ENCODE measurements around the gene SYT6. TPM values are rescaled to one million over a fixed set of nuclear protein-coding genes. Genes with fewer than 3 reads are reported as not detected.
"Not testable (repeated sequence)": the region's sequence is repeated elsewhere in the genome, so short reads cannot be mapped to it uniquely, and the experiment has no call there.

The SYT6 gene
- total and polyA plus RNA-seq, 4 donors: 4.9 to 30.1 (median 19.9) TPM

GRCh38 chr1:114063544-114063943, 90.1 kb downstream of the SYT6 start:
- Histone ChIP-seq H3K4me3 (ENCODE audit: low read depth, low read length) (no peak overlapping the region), H3K36me3 (ENCODE audit: control insufficient read depth, insufficient read depth, low read length) (no peaks in the 10 kb centered on the region), H3K27ac (ENCODE audit: low read depth, low read length) (no peak overlapping the region), H3K27me3 (ENCODE audit: control insufficient read depth, insufficient read depth, low read length) (no peaks in the 10 kb centered on the region), H3K9me3 (ENCODE audit: control insufficient read depth, insufficient read depth, low read length) (no peaks in the 10 kb centered on the region), H3K4me1 (ENCODE audit: control insufficient read depth, insufficient read depth, low read length) (peaks cover 2% of the 10 kb centered on the region)
- DNase-seq (ENCODE audit: low read depth in 4 of 6, low spot score in 6 of 6): peak in 1 of 6 donors; percentile 14

GRCh38 chr1:114062477-114063099, 91.1 kb downstream of the SYT6 start:
- Histone ChIP-seq H3K27ac (ENCODE audit: low read depth, low read length) (no peak overlapping the region), H3K4me3 (ENCODE audit: low read depth, low read length) (no peak overlapping the region), H3K4me1 (ENCODE audit: control insufficient read depth, insufficient read depth, low read length) (peaks cover 2% of the 10 kb centered on the region), H3K9me3 (ENCODE audit: control insufficient read depth, insufficient read depth, low read length) (no peaks in the 10 kb centered on the region), H3K27me3 (ENCODE audit: control insufficient read depth, insufficient read depth, low read length) (no peaks in the 10 kb centered on the region), H3K36me3 (ENCODE audit: control insufficient read depth, insufficient read depth, low read length) (no peaks in the 10 kb centered on the region)
- WGBS (ENCODE audit: insufficient coverage): 53% methylated on average over 3 of the region's 8 CpGs
- DNase-seq (ENCODE audit: low read depth in 4 of 6, low spot score in 6 of 6): peak in 1 of 6 donors; percentile 55

GRCh38 chr1:114061121-114061830, 92.4 kb downstream of the SYT6 start:
- 50% methylated on average over 1 of the region's 1 CpG for WGBS (ENCODE audit: insufficient coverage)
- no peak overlapping the region for H3K4me3 ChIP-seq (ENCODE audit: low read depth, low read length)
- no peaks in the 10 kb centered on the region for H3K27me3 ChIP-seq (ENCODE audit: control insufficient read depth, insufficient read depth, low read length)
- H3K4me1 ChIP-seq (ENCODE audit: control insufficient read depth, insufficient read depth, low read length): peaks cover 2% of the 10 kb centered on the region
- no peak for DNase-seq (ENCODE audit: low read depth in 4 of 6, low spot score in 6 of 6)
- H3K36me3 ChIP-seq (ENCODE audit: control insufficient read depth, insufficient read depth, low read length): no peaks in the 10 kb centered on the region
- H3K9me3 ChIP-seq (ENCODE audit: control insufficient read depth, insufficient read depth, low read length): no peaks in the 10 kb centered on the region
- no peak overlapping the region for H3K27ac ChIP-seq (ENCODE audit: low read depth, low read length)

GRCh38 chr1:114058236-114058635, 95.4 kb downstream of the SYT6 start:
- not testable (repeated sequence) for H3K4me3 ChIP-seq (ENCODE audit: low read depth, low read length); H3K36me3 ChIP-seq (ENCODE audit: control insufficient read depth, insufficient read depth, low read length); H3K27ac ChIP-seq (ENCODE audit: low read depth, low read length); DNase-seq (ENCODE audit: low read depth in 4 of 6, low spot score in 6 of 6); H3K27me3 ChIP-seq (ENCODE audit: control insufficient read depth, insufficient read depth, low read length); H3K4me1 ChIP-seq (ENCODE audit: control insufficient read depth, insufficient read depth, low read length); H3K9me3 ChIP-seq (ENCODE audit: control insufficient read depth, insufficient read depth, low read length)
- whole genome bisulfite sequencing (ENCODE audit: insufficient coverage): no CpG with 5 or more reads among the region's 6 CpGs

- H3K27me3 ChIP-seq (ENCODE audit: control insufficient read depth, insufficient read depth, low read length): no peaks in the 10 kb centered on the region
- H3K4me3 ChIP-seq (ENCODE audit: low read depth, low read length): no peak overlapping the region
- H3K9me3 ChIP-seq (ENCODE audit: control insufficient read depth, insufficient read depth, low read length): no peaks in the 10 kb centered on the region
- no peaks in the 10 kb centered on the region for H3K4me1 ChIP-seq (ENCODE audit: control insufficient read depth, insufficient read depth, low read length)
- no peak for DNase-seq (ENCODE audit: low read depth in 4 of 6, low spot score in 6 of 6)
- WGBS (ENCODE audit: insufficient coverage): 88% methylated on average over 1 of the region's 2 CpGs
- H3K27ac ChIP-seq (ENCODE audit: low read depth, low read length): no peak overlapping the region
- H3K36me3 ChIP-seq (ENCODE audit: control insufficient read depth, insufficient read depth, low read length): no peaks in the 10 kb centered on the region
Measured at GRCh38 chr1:114054148-114054547, 99.5 kb downstream of the SYT6 start.

- H3K27me3 ChIP-seq (ENCODE audit: control insufficient read depth, insufficient read depth, low read length): no peaks in the 10 kb centered on the region
- no peak for DNase-seq (ENCODE audit: low read depth in 4 of 6, low spot score in 6 of 6)
- WGBS (ENCODE audit: insufficient coverage): 67% methylated on average over 1 of the region's 1 CpG
- H3K27ac ChIP-seq (ENCODE audit: low read depth, low read length): no peak overlapping the region
- H3K36me3 ChIP-seq (ENCODE audit: control insufficient read depth, insufficient read depth, low read length): no peaks in the 10 kb centered on the region
- H3K4me3 ChIP-seq (ENCODE audit: low read depth, low read length): no peak overlapping the region
- no peaks in the 10 kb centered on the region for H3K9me3 ChIP-seq (ENCODE audit: control insufficient read depth, insufficient read depth, low read length)
- no peaks in the 10 kb centered on the region for H3K4me1 ChIP-seq (ENCODE audit: control insufficient read depth, insufficient read depth, low read length)
Measured at GRCh38 chr1:114048232-114048631, 105.4 kb downstream of the SYT6 start.

GRCh38 chr1:114043548-114043947, 110.1 kb downstream of the SYT6 start:
- Histone ChIP-seq H3K27me3 (ENCODE audit: control insufficient read depth, insufficient read depth, low read length) (no peaks in the 10 kb centered on the region), H3K4me1 (ENCODE audit: control insufficient read depth, insufficient read depth, low read length) (no peaks in the 10 kb centered on the region), H3K36me3 (ENCODE audit: control insufficient read depth, insufficient read depth, low read length) (no peaks in the 10 kb centered on the region), H3K9me3 (ENCODE audit: control insufficient read depth, insufficient read depth, low read length) (no peaks in the 10 kb centered on the region), H3K4me3 (ENCODE audit: low read depth, low read length) (no peak overlapping the region), H3K27ac (ENCODE audit: low read depth, low read length) (no peak overlapping the region)
- WGBS (ENCODE audit: insufficient coverage): 85% methylated on average over 3 of the region's 5 CpGs
- peak in 1 of 6 donors; percentile 6 for DNase-seq (ENCODE audit: low read depth in 4 of 6, low spot score in 6 of 6)

GRCh38 chr1:114043054-114043453, 110.6 kb downstream of the SYT6 start:
- WGBS (ENCODE audit: insufficient coverage): 0% methylated on average over 1 of the region's 4 CpGs
- no peaks in the 10 kb centered on the region for H3K4me1 ChIP-seq (ENCODE audit: control insufficient read depth, insufficient read depth, low read length)
- no peaks in the 10 kb centered on the region for H3K27me3 ChIP-seq (ENCODE audit: control insufficient read depth, insufficient read depth, low read length)
- peak overlapping the region; percentile 27 for H3K27ac ChIP-seq (ENCODE audit: low read depth, low read length)
- H3K4me3 ChIP-seq (ENCODE audit: low read depth, low read length): no peak overlapping the region
- DNase-seq (ENCODE audit: low read depth in 4 of 6, low spot score in 6 of 6): peak in 2 of 6 donors; percentile 4 to 51
- no peaks in the 10 kb centered on the region for H3K36me3 ChIP-seq (ENCODE audit: control insufficient read depth, insufficient read depth, low read length)
- H3K9me3 ChIP-seq (ENCODE audit: control insufficient read depth, insufficient read depth, low read length): no peaks in the 10 kb centered on the region

- H3K9me3 ChIP-seq (ENCODE audit: control insufficient read depth, insufficient read depth, low read length): no peaks in the 10 kb centered on the region
- H3K27ac ChIP-seq (ENCODE audit: low read depth, low read length): no peak overlapping the region
- 93% methylated on average over 2 of the region's 4 CpGs for WGBS (ENCODE audit: insufficient coverage)
- DNase-seq (ENCODE audit: low read depth in 4 of 6, low spot score in 6 of 6): no peak
- no peaks in the 10 kb centered on the region for H3K4me1 ChIP-seq (ENCODE audit: control insufficient read depth, insufficient read depth, low read length)
- H3K27me3 ChIP-seq (ENCODE audit: control insufficient read depth, insufficient read depth, low read length): no peaks in the 10 kb centered on the region
- no peaks in the 10 kb centered on the region for H3K36me3 ChIP-seq (ENCODE audit: control insufficient read depth, insufficient read depth, low read length)
- H3K4me3 ChIP-seq (ENCODE audit: low read depth, low read length): no peak overlapping the region
Measured at GRCh38 chr1:114040273-114041015, 113.2 kb downstream of the SYT6 start.

All from spinal cord (tissue), 10 donors.